GM21737 (cell line): Measurements from ENCODE around the gene MYADML2.

Source experiments
- ATAC-seq: cut with Tn5 transposase; IDR thresholded peaks from one replicate; pipeline ENCODE4 v1.9.1; 2021; ENCODE audit warnings: mild to moderate bottlenecking, moderate library complexity; ENCODE audit not compliant: unreplicated experiment

The MYADML2 gene

GRCh38 chr17:81978524-81979298 is 31.7 kb upstream of the MYADML2 start:
- no peak for ATAC-seq

GRCh38 chr17:81977211-81977808 is 30.3 kb upstream of the MYADML2 start, which contains the start of gene ASPSCR1:
Gene ASPSCR1, plus strand, starts transcription at chr17:81977629. Its CDS starts 18 bp downstream, at chr17:81977647.
- ATAC-seq = peak; percentile 83

- peak; percentile 2 for ATAC-seq
Measured at GRCh38 chr17:81976332-81977210, 29.5 kb upstream of the MYADML2 start.

- ATAC-seq = no peak
Measured at GRCh38 chr17:81973432-81973831, 26.4 kb upstream of the MYADML2 start.

DNA sequence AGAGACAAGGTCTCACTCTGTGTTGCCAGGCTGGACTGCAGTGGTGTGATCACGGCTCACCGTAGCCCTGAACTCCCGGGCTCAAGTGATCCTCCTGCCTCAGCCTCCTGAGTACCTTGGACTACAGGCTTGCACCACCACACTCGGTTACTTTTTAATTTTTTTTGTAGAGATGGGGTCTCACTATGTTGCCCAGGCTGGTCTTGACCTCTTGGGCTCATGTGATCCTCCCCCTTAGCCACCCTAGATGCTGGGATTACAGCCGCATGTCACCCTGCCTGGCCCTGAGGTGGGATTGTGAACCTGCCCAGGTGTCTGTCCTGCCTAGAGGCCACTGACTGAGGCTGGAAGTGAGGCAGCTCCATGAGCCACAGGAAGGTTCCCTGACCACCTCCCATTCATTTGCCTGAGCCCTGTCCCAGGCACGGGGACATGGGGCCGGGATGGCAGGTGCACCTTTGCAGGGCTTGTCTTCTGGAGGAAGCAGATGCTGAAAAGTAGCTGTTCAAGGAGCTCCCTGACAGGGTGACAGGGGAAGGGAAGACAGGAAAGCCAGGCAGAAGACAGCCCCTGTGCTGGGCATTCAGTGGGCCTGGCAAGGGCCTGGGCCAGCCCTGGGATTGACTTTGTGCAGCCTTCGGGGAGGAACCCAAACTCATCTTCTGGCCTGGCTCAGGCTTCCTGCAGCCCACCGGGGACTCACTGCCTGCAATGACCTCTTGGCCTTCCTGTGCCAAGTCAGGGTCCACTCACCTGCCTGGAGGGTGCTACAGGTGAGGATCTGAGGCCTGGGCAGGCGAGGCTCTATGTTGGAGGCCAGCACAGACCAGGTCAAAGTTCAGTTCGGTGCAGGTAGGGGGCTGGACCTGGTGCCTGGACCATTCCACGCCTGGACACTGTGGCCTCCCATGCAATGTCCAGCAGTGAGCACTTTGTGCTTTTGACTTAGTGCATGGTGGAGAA is 22.1 kb upstream of the MYADML2 start:
- ATAC-seq = no peak

DNA sequence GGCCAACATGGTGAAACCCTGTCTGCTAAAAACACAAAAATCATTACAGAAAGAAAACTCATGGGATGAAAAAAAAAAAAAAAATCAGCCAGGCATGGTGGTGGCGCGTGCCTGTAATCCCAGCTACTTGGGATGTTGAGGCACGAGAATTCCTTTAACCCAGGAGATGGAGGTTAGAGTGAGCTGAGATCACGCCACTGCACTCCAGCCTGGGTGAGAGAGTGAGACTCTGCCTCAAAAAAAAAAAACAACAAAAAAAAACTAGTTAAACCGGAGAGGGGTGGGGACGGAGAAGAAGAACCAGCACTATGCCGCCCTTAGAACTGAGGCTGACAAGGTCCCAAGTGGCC is 21.3 kb upstream of the MYADML2 start:
- ATAC-seq = no peak

DNA sequence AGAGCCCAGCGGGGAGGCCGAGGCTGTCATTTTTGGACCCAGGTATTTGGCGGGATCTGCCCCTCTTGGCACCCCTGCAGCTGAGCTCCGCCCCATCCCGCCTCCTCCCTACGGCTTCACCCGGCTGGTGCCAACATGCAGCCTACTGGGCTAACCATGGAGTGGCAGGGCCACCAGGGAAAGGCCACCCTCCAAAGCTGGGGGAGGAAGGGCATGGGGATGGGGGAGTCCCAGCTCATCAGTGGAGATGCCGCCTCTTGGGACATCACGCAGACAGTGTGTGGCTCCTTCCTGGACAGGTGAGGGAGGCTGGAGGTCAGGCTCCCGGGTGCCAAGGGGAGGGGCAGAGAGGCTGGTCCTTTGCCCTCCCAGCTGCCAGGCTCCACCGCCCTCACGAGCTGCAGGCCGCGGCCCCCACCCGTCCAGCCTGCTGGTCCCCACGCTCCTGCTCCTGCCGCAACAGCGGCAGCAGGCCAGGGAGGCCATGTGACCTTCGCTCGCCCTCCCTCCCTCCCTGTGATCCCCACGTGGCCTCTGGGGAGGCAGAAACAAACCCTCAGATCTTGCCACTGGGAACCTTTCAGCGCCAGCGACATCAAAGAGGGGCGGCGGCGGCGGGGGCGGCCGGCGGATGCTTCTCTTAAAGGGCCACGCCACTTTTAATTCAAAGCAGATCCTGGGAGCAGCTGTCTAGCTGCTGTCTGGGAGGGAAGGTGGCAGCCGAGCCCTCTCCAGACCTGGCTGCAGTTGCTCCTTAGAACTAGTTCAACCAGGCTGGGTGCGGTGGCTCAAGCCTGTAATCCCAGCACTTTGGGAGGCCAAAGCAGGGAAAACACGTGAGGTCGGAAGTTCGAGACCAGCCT is 20.7 kb upstream of the MYADML2 start:
- no peak for ATAC-seq

DNA sequence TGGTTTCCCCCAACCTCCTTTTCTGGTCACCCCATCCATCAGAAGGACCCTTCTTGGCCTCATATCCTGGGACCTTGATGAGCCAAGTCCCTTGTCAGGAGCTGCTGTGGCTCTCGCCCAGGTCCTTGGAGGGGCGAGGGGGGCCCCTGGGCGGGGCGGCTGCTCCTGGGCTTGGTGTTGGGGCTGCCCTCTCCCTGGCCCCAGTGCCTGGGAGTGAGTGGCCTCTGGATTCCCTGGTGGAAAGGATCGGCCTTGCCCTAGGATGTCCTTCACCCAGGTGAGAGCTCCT is 20.2 kb upstream of the MYADML2 start:
- ATAC-seq = no peak

DNA sequence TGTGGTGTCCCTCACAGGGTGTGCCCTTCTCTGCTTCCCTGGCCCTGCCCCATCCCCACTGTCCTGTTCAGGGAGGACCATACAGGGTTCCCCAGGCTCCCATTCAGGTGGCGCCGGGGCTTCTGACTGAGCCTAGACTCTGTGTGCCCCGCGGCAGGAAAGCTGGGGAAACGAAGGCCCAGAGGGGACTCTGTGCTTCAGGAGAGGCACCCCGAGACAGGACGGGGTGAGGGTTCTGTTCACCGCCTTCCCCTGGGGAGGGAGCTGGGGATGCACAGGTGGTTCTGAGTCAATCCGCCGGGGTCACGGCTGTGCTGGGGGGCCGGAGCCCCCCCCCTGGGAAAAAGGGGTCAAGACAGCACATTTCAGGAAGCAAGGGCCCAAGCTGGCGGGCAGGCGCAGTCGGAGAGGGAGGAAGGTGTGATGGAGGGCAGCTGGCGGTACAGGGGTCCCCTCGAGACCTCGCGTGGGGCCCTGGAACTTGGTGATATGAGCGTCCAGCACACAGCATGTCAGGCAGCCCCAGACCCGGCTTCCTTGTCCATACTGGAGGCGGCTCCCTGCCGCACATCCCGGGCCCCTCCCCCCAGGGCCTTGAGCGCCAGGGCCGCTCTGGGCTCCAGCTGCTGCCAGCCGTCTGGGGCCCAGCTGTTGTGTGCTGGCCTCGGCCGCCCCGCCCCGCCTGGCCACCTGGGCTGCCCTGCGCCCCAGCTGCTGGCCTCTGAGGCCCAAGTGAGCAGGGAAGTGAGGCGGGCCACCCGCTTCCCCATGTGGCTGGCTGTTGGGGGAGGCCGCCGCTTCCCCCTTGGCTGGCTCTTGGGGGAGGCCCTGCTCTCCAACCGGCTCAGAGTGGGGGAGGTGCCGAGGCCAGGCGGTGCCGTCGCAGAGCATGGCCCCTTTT is 19.6 kb upstream of the MYADML2 start:
- no peak for ATAC-seq

GRCh38 chr17:81964081-81964849 is 17.2 kb upstream of the MYADML2 start:
- no peak for ATAC-seq

GRCh38 chr17:81962499-81963441 is 15.7 kb upstream of the MYADML2 start:
- ATAC-seq = no peak

- ATAC-seq = no peak
Measured at GRCh38 chr17:81961521-81962498, 14.8 kb upstream of the MYADML2 start.

DNA sequence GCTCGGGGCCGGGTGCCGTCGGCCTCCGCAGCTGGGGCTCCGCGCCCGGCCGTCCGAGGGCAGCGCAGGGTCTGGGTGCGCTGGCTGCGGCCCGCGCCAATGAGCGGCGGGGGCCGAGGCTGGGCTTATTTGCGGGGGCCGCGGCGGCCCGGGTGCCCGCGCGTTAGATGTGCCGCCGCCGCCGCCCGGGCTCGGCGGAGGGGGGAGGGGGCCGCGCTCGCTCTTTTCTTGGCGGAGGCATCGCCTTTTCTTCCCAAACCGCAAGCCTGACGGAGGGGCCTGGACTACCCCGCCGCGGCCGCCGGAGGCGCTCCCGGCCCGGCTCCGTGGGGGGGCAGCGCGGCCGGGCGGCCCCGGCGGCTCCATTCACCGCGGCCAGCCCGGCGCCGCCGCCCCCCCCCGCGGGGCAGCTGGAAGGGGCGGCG is 14.1 kb upstream of the MYADML2 start, which contains the start of gene NOTUM:
Gene NOTUM, minus strand, starts transcription at position 101 of the 425 bp plus-strand sequence. CDS start 278 bp downstream, outside the sequence.
- no peak for ATAC-seq

DNA sequence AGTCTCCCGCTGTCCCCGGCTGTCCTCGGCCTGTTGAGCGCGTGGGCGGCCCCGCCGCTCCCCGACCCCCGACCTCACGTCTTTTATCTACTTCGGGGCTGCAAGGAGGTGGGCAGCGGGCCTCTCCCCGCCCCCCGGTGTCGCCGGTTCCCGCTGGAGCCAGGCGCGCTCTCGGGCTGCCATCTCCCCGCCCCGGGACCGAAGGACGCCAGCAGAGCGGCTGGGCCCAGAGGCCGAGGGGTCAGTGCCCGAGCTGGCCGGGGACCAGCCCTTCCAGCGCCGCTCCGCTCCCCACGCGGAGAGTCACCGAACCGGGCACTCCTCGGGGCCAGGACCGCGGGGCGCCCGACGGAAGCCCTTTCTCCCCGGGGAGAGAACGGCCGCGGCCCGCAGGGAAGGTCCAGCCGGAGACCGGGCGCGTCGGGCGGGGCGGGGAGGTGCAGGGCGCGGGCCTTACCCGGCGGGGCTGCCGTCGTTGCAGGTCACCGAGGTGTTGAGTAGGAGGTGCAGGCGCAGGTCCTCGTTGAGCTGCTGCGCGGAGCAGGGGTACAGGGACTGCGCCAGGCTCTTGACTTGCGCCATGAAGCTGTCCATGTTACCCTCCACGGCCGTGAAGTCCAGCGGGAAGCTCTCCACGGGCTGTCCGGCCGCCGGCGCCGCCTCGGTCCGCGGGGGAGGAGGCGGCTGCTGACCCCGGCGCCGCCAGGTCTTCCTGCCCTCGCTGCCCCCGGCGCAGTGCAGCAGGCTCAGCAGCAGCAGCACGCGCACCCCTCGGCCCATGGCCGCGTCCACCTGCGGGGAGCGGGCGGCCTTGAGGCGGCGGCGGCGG is 13.3 kb upstream of the MYADML2 start:
- no peak for ATAC-seq
